Endothelial cell of umbilical vein (primary cell): ENCODE measurements around the gene ALG8. TPM values are rescaled to one million over a fixed set of nuclear protein-coding genes. Genes with fewer than 3 reads are reported as not detected.
"Not testable (repeated sequence)": the region's sequence is repeated elsewhere in the genome, so short reads cannot be mapped to it uniquely, and the experiment has no call there.

ENCODE experiments used
- BruUV-seq: library from RNA; stranded (reverse); fragments of 400-500 nt; replicated peaks from 2 replicates; lab custom pipeline; 2021; lab: Mats Ljungman, UMichigan
- CTCF ChIA-PET: fragments of 300-600, 350-600 bp; sonication (Branson Sonifier 250); formaldehyde crosslinking; loops from one replicate; lab custom pipeline; 2021; ENCODE audit warnings: antibody characterized with exemption, inconsistent platforms; lab: Charles Lee
- POLR2A ChIA-PET: fragments of 300-600, 350-600 bp; sonication (Branson Sonifier 250); formaldehyde crosslinking; loops from one replicate; lab custom pipeline; 2021; ENCODE audit warnings: antibody characterized with exemption, inconsistent platforms; lab: Charles Lee
- DNase-seq: peaks from one replicate; pipeline ENCODE4 v3.0.0-alpha.2; 2011; ENCODE audit warnings: low read depth, low spot score
- FAIRE-seq: peaks from 2 replicates; lab custom pipeline; 2011; peaks lifted over from hg19 to GRCh38; lab: Jason Lieb, UNC
- H2AFZ ChIP-seq: 2 replicates; pipeline ENCODE4 v1.6.0; 2012; ENCODE audit warnings: low read depth, low read length, control low read depth, inconsistent platforms
- H3K27ac ChIP-seq: 2 replicates; pipeline ENCODE4 v1.5.1; 2011; ENCODE audit warnings: low read depth, mild to moderate bottlenecking, control low read depth, low read length, moderate library complexity; ENCODE audit not compliant: insufficient read depth
- H3K27me3 ChIP-seq, 2 experiments: 2 replicates each; pipeline versions ENCODE4 v1.6.0 to v1.6.1; 2011; ENCODE audit warnings: low read length in 2 of 2, mixed read lengths in 1 of 2; ENCODE audit not compliant: control insufficient read depth in 2 of 2, insufficient read depth in 2 of 2
- H3K36me3 ChIP-seq, 2 experiments: 2 replicates in 1 of 2; 3 replicates in 1 of 2; pipeline ENCODE4 v1.5.1; 2011; ENCODE audit warnings: low read length in 2 of 2, mild to moderate bottlenecking in 1 of 2, moderate library complexity in 1 of 2; ENCODE audit not compliant: control insufficient read depth in 2 of 2, insufficient read depth in 2 of 2; ENCODE audit errors: extremely low read depth in 1 of 2
- H3K4me1 ChIP-seq: 3 replicates; pipeline ENCODE4 v1.5.1; 2011; ENCODE audit warnings: mild to moderate bottlenecking, low read length; ENCODE audit not compliant: control insufficient read depth, insufficient read depth; ENCODE audit errors: extremely low read depth
- H3K4me2 ChIP-seq: 2 replicates; pipeline ENCODE4 v1.6.1; 2011; ENCODE audit warnings: low read length, control low read depth, mixed read lengths; ENCODE audit not compliant: insufficient read depth
- H3K4me3 ChIP-seq, 3 experiments: fragments of 200-600 bp in 1 of 3; sonication (generic), shearing (Covaris generic) in 1 of 3; replicated peaks in 1 of 3; 2 replicates each; pipeline ENCODE4 v1.5.1; 2011 to 2016; ENCODE audit warnings: control low read depth in 3 of 3, low read length in 3 of 3, mild to moderate bottlenecking in 2 of 3, inconsistent platforms in 1 of 3, low read depth in 1 of 3, moderate library complexity in 1 of 3; ENCODE audit not compliant: insufficient read depth in 1 of 3
- H3K79me2 ChIP-seq: 2 replicates; pipeline ENCODE4 v1.6.0; 2012; ENCODE audit warnings: low read length, inconsistent platforms; ENCODE audit not compliant: control insufficient read depth, insufficient read depth
- H3K9ac ChIP-seq: replicated peaks from 2 replicates; pipeline ENCODE3; 2011; ENCODE audit warnings: low read length, control low read depth; ENCODE audit not compliant: insufficient read depth; ENCODE audit errors: extremely low read depth
- H3K9me1 ChIP-seq: replicated peaks from 3 replicates; pipeline ENCODE4 v1.6.0; 2011; ENCODE audit warnings: mild to moderate bottlenecking, low read length; ENCODE audit not compliant: control insufficient read depth, insufficient read depth; ENCODE audit errors: extremely low read depth
- H3K9me3 ChIP-seq: replicated peaks from 2 replicates; pipeline ENCODE4 v1.5.1; 2012; ENCODE audit warnings: low read length, inconsistent platforms; ENCODE audit not compliant: control insufficient read depth, insufficient read depth
- H4K20me1 ChIP-seq: replicated peaks from 2 replicates; pipeline ENCODE3; 2011; ENCODE audit warnings: mild to moderate bottlenecking, low read length; ENCODE audit not compliant: control insufficient read depth, insufficient read depth; ENCODE audit errors: extremely low read depth
- EZH2 ChIP-seq: IDR thresholded peaks from 2 replicates; pipeline ENCODE4 v1.6.1; 2012; ENCODE audit warnings: borderline replicate concordance, low read depth, mild to moderate bottlenecking, moderate library complexity, low read length, inconsistent platforms; ENCODE audit not compliant: severe bottlenecking
- FOS ChIP-seq: IDR thresholded peaks from 2 replicates; pipeline ENCODE4 v1.6.1; 2011; ENCODE audit warnings: mild to moderate bottlenecking, low read length, moderate library complexity, borderline replicate concordance; ENCODE audit not compliant: insufficient read depth
- GATA2 ChIP-seq: IDR thresholded peaks from 2 replicates; pipeline ENCODE4 v1.7.0; 2011; ENCODE audit warnings: low read depth, mild to moderate bottlenecking, moderate library complexity, mixed read lengths, low read length; ENCODE audit not compliant: insufficient read length, insufficient read depth
- JUN ChIP-seq: IDR thresholded peaks from 2 replicates; pipeline ENCODE4 v1.6.1; 2011; ENCODE audit warnings: borderline replicate concordance, low read depth; ENCODE audit not compliant: insufficient read length, insufficient read depth
- POLR2A ChIP-seq: IDR thresholded peaks from 2 replicates; pipeline ENCODE4 v1.6.1; 2012; ENCODE audit warnings: low read depth, mild to moderate bottlenecking, control low read depth, low read length
- POLR2AphosphoS5 ChIP-seq: IDR thresholded peaks from 2 replicates; pipeline ENCODE4 v1.6.1; 2012; ENCODE audit warnings: low read depth, mild to moderate bottlenecking, control low read depth, low read length, moderate library complexity; ENCODE audit not compliant: insufficient read depth
- dilution Hi-C: fragments of 300-500 bp; cut with MboI; formaldehyde crosslinking; loops from one replicate; pipeline ENCODE4 v1.15.0; 2019; ENCODE audit warnings: low sequenced_read_pairs; ENCODE audit not compliant: extremely low pct_ligation_motif_present
- intact Hi-C: fragments of 100-400 bp; cut with micrococcal nuclease; formaldehyde crosslinking; loops from one replicate; pipeline ENCODE4 v1.10.0; 2022
- polyA plus RNA-seq, 4 experiments: library from polyadenylated mRNA; depleted of rRNA in 3 of 4; stranded (reverse) in 3 of 4; unstranded in 1 of 4; fragments of >200 nt; gene quantifications; 2 replicates each; pipeline versions ENCODE4 v1.2.1 to v1.2.3, GENCODE V29; 2011 to 2012; ENCODE audit warnings: missing spikeins in 1 of 4
- total RNA-seq: library from RNA; stranded (reverse); gene quantifications from 2 replicates; pipeline ENCODE4 v1.2.3, GENCODE V29; 2021
- TF ChIP-seq, protein P1 (sequence below), 2 donors: IDR thresholded peaks; 1 replicate in 1 of 2; 2 replicates in 1 of 2; pipeline ENCODE4 v1.5.1; 2011; ENCODE audit warnings: low read length in 2 of 2, mild to moderate bottlenecking in 2 of 2, moderate library complexity in 2 of 2, control low read depth in 1 of 2, inconsistent platforms in 1 of 2, low read depth in 1 of 2; ENCODE audit not compliant: insufficient read depth in 1 of 2; ENCODE audit errors: extremely low read depth in 1 of 2
- TF ChIP-seq, protein P2 (sequence below): IDR thresholded peaks from 2 replicates; pipeline ENCODE4 v1.6.1; 2011; ENCODE audit not compliant: insufficient read depth, insufficient read length

ALG8 gene
- total and polyA plus RNA-seq, 2 donors (not counting 3 experiments of a cell fraction or from before 2014, with no cell fraction given), result 43.9 to 48.2 TPM

DNA sequence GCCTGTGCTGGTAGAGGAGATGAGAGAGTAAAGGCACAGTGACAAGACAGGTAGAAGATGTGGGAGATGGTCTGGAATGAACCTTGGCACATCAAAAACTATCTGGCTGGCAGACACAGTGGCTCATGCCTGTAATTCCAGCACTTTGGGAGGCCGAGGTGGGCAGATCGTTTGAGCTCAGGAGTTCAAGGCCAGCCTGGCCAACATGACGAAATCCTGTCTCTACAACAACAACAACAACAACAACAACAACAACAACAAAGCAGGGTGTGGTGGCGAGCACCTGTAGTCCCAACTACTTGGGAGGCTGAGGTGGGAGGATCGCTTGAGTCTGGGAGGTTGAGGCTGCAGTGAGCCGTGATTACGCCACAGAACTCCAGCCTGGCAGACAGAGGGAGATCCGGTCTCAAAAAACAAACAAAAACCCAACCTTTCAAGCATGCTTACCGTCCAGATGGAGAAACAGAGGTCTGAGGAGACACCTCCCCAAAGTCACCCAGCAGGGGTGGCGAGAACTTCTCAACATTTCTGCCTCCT, 37.2 kb upstream of the ALG8 start:
- H3K9me3 ChIP-seq, result no peaks in the 10 kb centered on the region
- ChIA-PET POLR2A (no interaction called here), CTCF (interaction anchor here (1.4 kb wide), 1 partner anchor 388 kb away, joined by 3 read pairs; no protein-coding TSS in a partner anchor)
- no peak overlapping the region for H2AFZ ChIP-seq
- no peaks in the 10 kb centered on the region for H3K79me2 ChIP-seq
- H3K4me1 ChIP-seq, result no peaks in the 10 kb centered on the region
- no peak overlapping the region for H3K27ac ChIP-seq
- BruUV-seq, result no TSS peak
- no peak for DNase-seq
- TF ChIP-seq, protein P1, sequence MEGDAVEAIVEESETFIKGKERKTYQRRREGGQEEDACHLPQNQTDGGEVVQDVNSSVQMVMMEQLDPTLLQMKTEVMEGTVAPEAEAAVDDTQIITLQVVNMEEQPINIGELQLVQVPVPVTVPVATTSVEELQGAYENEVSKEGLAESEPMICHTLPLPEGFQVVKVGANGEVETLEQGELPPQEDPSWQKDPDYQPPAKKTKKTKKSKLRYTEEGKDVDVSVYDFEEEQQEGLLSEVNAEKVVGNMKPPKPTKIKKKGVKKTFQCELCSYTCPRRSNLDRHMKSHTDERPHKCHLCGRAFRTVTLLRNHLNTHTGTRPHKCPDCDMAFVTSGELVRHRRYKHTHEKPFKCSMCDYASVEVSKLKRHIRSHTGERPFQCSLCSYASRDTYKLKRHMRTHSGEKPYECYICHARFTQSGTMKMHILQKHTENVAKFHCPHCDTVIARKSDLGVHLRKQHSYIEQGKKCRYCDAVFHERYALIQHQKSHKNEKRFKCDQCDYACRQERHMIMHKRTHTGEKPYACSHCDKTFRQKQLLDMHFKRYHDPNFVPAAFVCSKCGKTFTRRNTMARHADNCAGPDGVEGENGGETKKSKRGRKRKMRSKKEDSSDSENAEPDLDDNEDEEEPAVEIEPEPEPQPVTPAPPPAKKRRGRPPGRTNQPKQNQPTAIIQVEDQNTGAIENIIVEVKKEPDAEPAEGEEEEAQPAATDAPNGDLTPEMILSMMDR (IDR thresholded peaks at IDR 0.05; ENCODE audit: extremely low read depth in 1 of 2, insufficient read depth in 1 of 2, low read depth in 1 of 2, low read length in 2 of 2), result no peak
- no peak for TF ChIP-seq EZH2
- no peak for TF ChIP-seq JUN
- TF ChIP-seq POLR2A, result no peak
- no peak for TF ChIP-seq GATA2
- TF ChIP-seq, protein P2, sequence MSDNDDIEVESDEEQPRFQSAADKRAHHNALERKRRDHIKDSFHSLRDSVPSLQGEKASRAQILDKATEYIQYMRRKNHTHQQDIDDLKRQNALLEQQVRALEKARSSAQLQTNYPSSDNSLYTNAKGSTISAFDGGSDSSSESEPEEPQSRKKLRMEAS, result no peak
- TF ChIP-seq FOS, result no peak
- no peak for TF ChIP-seq POLR2AphosphoS5
- dilution Hi-C loops, result no loop called here
- H3K9ac ChIP-seq, result no peak overlapping the region
- no peak overlapping the region for H3K4me2 ChIP-seq
- no peak overlapping the region for H3K4me3 ChIP-seq
- no peaks in the 10 kb centered on the region for H3K9me1 ChIP-seq
- H4K20me1 ChIP-seq, result no peaks in the 10 kb centered on the region
- no peaks in the 10 kb centered on the region for H3K27me3 ChIP-seq
- H3K36me3 ChIP-seq, result peaks cover 0 to 10% of the 10 kb centered on the region in 2 experiments
- intact Hi-C loops, result no loop called here
- FAIRE-seq, result no peak

DNA sequence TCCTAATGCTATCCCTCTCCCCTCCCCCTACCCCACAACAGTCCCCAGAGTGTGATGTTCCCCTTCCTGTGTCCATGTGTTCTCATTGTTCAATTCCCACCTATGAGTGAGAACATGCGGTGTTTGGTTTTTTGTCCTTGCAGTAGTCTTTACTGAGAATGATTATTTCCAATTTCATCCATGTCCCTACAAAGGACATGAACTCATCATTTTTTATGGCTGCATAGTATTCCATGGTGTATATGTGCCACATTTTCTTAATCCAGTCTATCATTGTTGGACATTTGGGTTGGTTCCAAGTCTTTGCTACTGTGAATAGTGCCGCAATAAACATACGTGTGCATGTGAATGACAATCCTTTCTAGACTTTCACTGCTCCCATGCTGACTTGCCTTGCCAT, 36.4 kb upstream of the ALG8 start:
- H3K79me2 ChIP-seq, H3K36me3 ChIP-seq, H3K4me1 ChIP-seq, intact Hi-C loops, FAIRE-seq, H3K9me1 ChIP-seq, BruUV-seq, H3K27ac ChIP-seq, DNase-seq, H3K4me2 ChIP-seq, H3K4me3 ChIP-seq, H3K9me3 ChIP-seq, H3K9ac ChIP-seq, CTCF ChIA-PET, H3K27me3 ChIP-seq, H2AFZ ChIP-seq, H4K20me1 ChIP-seq, dilution Hi-C loops: not testable (repeated sequence)
- POLR2A ChIA-PET, result interaction anchor here (0.7 kb wide), 1 partner anchor 157 kb away, joined by 6 read pairs; no protein-coding TSS in a partner anchor
